ENCODE results near the gene MRPL11. TPM values are rescaled to one million over a fixed set of nuclear protein-coding genes. Genes with fewer than 3 reads are reported as not detected.

The MRPL11 gene
- total and polyA plus RNA-seq, 2 experiments from 2014 or later, result 139 to 237 TPM

DNA sequence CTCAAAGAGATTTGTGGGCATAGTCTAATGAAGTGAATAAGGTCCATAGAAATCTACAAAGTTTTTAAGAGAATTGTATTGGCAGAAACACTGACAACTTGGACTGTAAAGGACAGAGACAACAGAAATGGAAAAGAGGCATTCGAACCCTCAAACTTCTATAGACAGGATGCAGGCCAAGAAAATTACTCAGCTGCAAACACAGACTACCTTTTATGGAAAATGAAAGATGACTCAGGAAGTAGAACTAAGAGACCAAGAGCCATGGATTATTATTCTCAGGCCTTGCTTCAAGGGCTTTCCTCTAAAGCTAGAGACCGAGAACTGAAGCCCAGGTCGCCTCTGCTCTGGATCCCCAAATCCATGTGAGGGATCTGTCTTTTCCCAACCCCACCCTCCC is 24.3 kb upstream of the MRPL11 start:
- Mint-ChIP-seq H3K27ac (no peak overlapping the region), H3K36me3 (ENCODE audit: low read depth) (peaks cover 25% of the 10 kb centered on the region), H3K4me1 (peaks cover 17% of the 10 kb centered on the region), H3K4me3 (no peak overlapping the region), H3K9me3 (peaks cover 34% of the 10 kb centered on the region), H3K27me3 (ENCODE audit: insufficient read depth, low read depth, poor library complexity) (peaks cover 13% of the 10 kb centered on the region)
- no peaks in the 10 kb centered on the region for H3K36me3 ChIP-seq (ENCODE audit: insufficient read depth)
- H3K4me1 ChIP-seq (ENCODE audit: insufficient read depth), result peaks cover 20% of the 10 kb centered on the region
- H3K4me2 ChIP-seq, result no peak overlapping the region
- DNase-seq (ENCODE audit: low spot score), result no peak
- no peak for ATAC-seq
- H3K79me2 ChIP-seq (replicated peaks; ENCODE audit: insufficient read depth), result no peaks in the 10 kb centered on the region
- H2AFZ ChIP-seq, result no peak overlapping the region
- H3K4me3 ChIP-seq, result no peak overlapping the region
- H3K9me2 ChIP-seq (ENCODE audit: insufficient read depth), result no peaks in the 10 kb centered on the region
- H4K20me1 ChIP-seq (replicated peaks; ENCODE audit: insufficient read depth), result no peaks in the 10 kb centered on the region; the same call in 1 of the 2 replicates
- peaks cover 10% of the 10 kb centered on the region; the same call in 1 of the 2 replicates for H3F3A ChIP-seq (replicated peaks; ENCODE audit: low read depth)
- no peaks in the 10 kb centered on the region for H3K27me3 ChIP-seq (ENCODE audit: insufficient read depth)
- no peak overlapping the region for H3K27ac ChIP-seq (ENCODE audit: low read depth)
- TF ChIP-seq CREB1 (CRISPR knock-in tag; IDR thresholded peaks at IDR 0.05; ENCODE audit: low read depth) (no peak), ZNF331 (CRISPR knock-in tag; IDR thresholded peaks at IDR 0.05; ENCODE audit: low read depth) (no peak), ZNF114 (CRISPR knock-in tag; IDR thresholded peaks at IDR 0.05) (no peak), EZH2phosphoT487 (IDR thresholded peaks at IDR 0.05; ENCODE audit: unreplicated experiment) (no peak), EZH2 (IDR thresholded peaks at IDR 0.05; ENCODE audit: low read depth, unreplicated experiment) (no peak)
- TF ChIP-seq, protein P1, sequence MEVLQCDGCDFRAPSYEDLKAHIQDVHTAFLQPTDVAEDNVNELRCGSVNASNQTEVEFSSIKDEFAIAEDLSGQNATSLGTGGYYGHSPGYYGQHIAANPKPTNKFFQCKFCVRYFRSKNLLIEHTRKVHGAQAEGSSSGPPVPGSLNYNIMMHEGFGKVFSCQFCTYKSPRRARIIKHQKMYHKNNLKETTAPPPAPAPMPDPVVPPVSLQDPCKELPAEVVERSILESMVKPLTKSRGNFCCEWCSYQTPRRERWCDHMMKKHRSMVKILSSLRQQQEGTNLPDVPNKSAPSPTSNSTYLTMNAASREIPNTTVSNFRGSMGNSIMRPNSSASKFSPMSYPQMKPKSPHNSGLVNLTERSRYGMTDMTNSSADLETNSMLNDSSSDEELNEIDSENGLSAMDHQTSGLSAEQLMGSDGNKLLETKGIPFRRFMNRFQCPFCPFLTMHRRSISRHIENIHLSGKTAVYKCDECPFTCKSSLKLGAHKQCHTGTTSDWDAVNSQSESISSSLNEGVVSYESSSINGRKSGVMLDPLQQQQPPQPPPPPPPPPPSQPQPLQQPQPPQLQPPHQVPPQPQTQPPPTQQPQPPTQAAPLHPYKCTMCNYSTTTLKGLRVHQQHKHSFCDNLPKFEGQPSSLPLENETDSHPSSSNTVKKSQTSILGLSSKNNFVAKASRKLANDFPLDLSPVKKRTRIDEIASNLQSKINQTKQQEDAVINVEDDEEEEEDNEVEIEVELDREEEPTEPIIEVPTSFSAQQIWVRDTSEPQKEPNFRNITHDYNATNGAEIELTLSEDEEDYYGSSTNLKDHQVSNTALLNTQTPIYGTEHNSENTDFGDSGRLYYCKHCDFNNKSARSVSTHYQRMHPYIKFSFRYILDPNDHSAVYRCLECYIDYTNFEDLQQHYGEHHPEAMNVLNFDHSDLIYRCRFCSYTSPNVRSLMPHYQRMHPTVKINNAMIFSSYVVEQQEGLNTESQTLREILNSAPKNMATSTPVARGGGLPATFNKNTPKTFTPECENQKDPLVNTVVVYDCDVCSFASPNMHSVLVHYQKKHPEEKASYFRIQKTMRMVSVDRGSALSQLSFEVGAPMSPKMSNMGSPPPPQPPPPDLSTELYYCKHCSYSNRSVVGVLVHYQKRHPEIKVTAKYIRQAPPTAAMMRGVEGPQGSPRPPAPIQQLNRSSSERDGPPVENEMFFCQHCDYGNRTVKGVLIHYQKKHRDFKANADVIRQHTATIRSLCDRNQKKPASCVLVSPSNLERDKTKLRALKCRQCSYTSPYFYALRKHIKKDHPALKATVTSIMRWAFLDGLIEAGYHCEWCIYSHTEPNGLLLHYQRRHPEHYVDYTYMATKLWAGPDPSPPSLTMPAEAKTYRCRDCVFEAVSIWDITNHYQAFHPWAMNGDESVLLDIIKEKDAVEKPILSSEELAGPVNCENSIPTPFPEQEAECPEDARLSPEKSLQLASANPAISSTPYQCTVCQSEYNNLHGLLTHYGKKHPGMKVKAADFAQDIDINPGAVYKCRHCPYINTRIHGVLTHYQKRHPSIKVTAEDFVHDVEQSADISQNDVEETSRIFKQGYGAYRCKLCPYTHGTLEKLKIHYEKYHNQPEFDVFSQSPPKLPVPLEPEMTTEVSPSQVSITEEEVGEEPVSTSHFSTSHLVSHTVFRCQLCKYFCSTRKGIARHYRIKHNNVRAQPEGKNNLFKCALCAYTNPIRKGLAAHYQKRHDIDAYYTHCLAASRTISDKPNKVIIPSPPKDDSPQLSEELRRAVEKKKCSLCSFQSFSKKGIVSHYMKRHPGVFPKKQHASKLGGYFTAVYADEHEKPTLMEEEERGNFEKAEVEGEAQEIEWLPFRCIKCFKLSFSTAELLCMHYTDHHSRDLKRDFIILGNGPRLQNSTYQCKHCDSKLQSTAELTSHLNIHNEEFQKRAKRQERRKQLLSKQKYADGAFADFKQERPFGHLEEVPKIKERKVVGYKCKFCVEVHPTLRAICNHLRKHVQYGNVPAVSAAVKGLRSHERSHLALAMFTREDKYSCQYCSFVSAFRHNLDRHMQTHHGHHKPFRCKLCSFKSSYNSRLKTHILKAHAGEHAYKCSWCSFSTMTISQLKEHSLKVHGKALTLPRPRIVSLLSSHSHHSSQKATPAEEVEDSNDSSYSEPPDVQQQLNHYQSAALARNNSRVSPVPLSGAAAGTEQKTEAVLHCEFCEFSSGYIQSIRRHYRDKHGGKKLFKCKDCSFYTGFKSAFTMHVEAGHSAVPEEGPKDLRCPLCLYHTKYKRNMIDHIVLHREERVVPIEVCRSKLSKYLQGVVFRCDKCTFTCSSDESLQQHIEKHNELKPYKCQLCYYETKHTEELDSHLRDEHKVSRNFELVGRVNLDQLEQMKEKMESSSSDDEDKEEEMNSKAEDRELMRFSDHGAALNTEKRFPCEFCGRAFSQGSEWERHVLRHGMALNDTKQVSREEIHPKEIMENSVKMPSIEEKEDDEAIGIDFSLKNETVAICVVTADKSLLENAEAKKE (CRISPR knock-in tag; IDR thresholded peaks at IDR 0.05), result no peak
- TF ChIP-seq, protein P2, sequence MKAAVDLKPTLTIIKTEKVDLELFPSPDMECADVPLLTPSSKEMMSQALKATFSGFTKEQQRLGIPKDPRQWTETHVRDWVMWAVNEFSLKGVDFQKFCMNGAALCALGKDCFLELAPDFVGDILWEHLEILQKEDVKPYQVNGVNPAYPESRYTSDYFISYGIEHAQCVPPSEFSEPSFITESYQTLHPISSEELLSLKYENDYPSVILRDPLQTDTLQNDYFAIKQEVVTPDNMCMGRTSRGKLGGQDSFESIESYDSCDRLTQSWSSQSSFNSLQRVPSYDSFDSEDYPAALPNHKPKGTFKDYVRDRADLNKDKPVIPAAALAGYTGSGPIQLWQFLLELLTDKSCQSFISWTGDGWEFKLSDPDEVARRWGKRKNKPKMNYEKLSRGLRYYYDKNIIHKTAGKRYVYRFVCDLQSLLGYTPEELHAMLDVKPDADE (IDR thresholded peaks at IDR 0.05), result no peak
- TF ChIP-seq, protein P3, sequence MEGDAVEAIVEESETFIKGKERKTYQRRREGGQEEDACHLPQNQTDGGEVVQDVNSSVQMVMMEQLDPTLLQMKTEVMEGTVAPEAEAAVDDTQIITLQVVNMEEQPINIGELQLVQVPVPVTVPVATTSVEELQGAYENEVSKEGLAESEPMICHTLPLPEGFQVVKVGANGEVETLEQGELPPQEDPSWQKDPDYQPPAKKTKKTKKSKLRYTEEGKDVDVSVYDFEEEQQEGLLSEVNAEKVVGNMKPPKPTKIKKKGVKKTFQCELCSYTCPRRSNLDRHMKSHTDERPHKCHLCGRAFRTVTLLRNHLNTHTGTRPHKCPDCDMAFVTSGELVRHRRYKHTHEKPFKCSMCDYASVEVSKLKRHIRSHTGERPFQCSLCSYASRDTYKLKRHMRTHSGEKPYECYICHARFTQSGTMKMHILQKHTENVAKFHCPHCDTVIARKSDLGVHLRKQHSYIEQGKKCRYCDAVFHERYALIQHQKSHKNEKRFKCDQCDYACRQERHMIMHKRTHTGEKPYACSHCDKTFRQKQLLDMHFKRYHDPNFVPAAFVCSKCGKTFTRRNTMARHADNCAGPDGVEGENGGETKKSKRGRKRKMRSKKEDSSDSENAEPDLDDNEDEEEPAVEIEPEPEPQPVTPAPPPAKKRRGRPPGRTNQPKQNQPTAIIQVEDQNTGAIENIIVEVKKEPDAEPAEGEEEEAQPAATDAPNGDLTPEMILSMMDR (conservative IDR thresholded peaks at IDR 0.05; ENCODE audit: low read depth in 2 of 2), result no peak

Data from GM23338 (cell line).